Activated naive CD4-positive, alpha-beta T cell treated with anti-CD3 and anti-CD28 coated beads for 36 hours (primary cell): Measurements from ENCODE around the gene IL17D. TPM values are rescaled to one million over a fixed set of nuclear protein-coding genes. Genes with fewer than 3 reads are reported as not detected.
A peak's percentile ranks its signal among the peaks of the same experiment; 100 is the strongest.
"Not testable (repeated sequence)": the region's sequence is repeated elsewhere in the genome, so short reads cannot be mapped to it uniquely, and the experiment has no call there.

Experiments used
- CTCF ChIA-PET: fragments of 350-600 bp; sonication (Branson Sonifier 250); formaldehyde crosslinking; loops from one replicate; lab custom pipeline; 2021; ENCODE audit warnings: antibody characterized with exemption; lab: Charles Lee
- DNase-seq: peaks from one replicate; pipeline ENCODE4 v3.0.0-alpha.2; 2020
- H3K27ac Mint-ChIP-seq: one replicate; pipeline ENCODE4 v1.8.0; 2021; ENCODE audit warnings: mild to moderate bottlenecking, mixed read lengths
- H3K27me3 Mint-ChIP-seq: one replicate; pipeline ENCODE4 v1.8.0; 2021; ENCODE audit warnings: low read depth, mixed read lengths
- H3K36me3 Mint-ChIP-seq: one replicate; pipeline ENCODE4 v1.8.0; 2021; ENCODE audit warnings: low read depth, mixed read lengths
- H3K4me1 Mint-ChIP-seq: one replicate; pipeline ENCODE4 v1.8.0; 2021; ENCODE audit warnings: low read depth, mixed read lengths
- H3K4me3 Mint-ChIP-seq: one replicate; pipeline ENCODE4 v1.8.0; 2021; ENCODE audit warnings: mild to moderate bottlenecking, moderate library complexity, mixed read lengths
- H3K9me3 Mint-ChIP-seq: one replicate; pipeline ENCODE4 v1.8.0; 2021; ENCODE audit warnings: mixed read lengths
- intact Hi-C: fragments of 100-400 bp; cut with micrococcal nuclease; formaldehyde crosslinking; loops from one replicate; pipeline ENCODE4 v1.15.1; 2023
- total RNA-seq, 2 experiments: library from RNA; stranded (reverse); gene quantifications; one replicate each; pipeline ENCODE4 v1.2.3, GENCODE V29; 2021

Gene IL17D
- under 1 TPM in 1 of 2 experiments, not detected in 1; 0.20 TPM for total RNA-seq

GRCh38 chr13:20702915-20703779, at the start of gene IL17D:
IL17D (plus strand) TSS chr13:20703699; CDS start chr13:20704002, 303 bp downstream.
- peak; percentile 23 for DNase-seq
- intact Hi-C loops = loop anchor here (1.0 to 10.0 kb wide), 8 partner anchors 121 to 899 kb away; partner anchors contain the start of genes CRYL1, IFT88, MICU2 and MRPL57
- H3K27me3 Mint-ChIP-seq = peaks cover 18% of the 10 kb centered on the region
- peaks cover 5% of the 10 kb centered on the region for H3K4me1 Mint-ChIP-seq
- H3K36me3 Mint-ChIP-seq = no peaks in the 10 kb centered on the region
- CTCF ChIA-PET = interaction anchor here (0.9 to 1.6 kb wide), 6 partner anchors 12 to 291 kb away, joined by 3 to 7 read pairs (median 3); no protein-coding TSS in a partner anchor
- H3K4me3 Mint-ChIP-seq = peak within 1 kb of the TSS; percentile 83
- H3K9me3 Mint-ChIP-seq = no peaks in the 10 kb centered on the region
- H3K27ac Mint-ChIP-seq = no peak within 1 kb of the TSS

DNA sequence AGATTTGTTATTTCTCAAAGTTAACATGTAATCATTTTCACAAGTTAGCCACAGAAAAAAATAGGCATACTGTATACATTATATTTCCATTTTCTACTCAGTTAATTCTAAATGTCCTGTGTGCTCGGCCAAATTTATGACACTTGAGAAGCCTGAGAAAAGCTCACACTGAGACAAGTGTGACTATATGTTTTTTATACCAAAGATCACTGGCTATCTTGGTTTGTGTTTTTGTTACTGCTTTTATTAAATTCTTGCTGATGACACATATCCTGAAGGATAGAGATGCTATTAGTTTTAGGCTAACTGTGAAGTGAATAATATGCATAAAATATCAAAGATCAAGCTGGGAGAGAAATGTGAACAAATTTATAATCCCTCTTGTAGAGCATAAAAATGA, 49.3 kb upstream of the IL17D start:
- H3K27ac Mint-ChIP-seq = no peak overlapping the region
- no peak for DNase-seq
- no peaks in the 10 kb centered on the region for H3K4me1 Mint-ChIP-seq
- intact Hi-C loops = no loop called here
- H3K36me3 Mint-ChIP-seq = peaks cover 7% of the 10 kb centered on the region
- no peaks in the 10 kb centered on the region for H3K27me3 Mint-ChIP-seq
- CTCF ChIA-PET = no interaction called here
- H3K4me3 Mint-ChIP-seq = no peak overlapping the region
- no peaks in the 10 kb centered on the region for H3K9me3 Mint-ChIP-seq

- no peaks in the 10 kb centered on the region for H3K4me1 Mint-ChIP-seq
- intact Hi-C loops = no loop called here
- no peak overlapping the region for H3K27ac Mint-ChIP-seq
- H3K27me3 Mint-ChIP-seq = no peaks in the 10 kb centered on the region
- H3K9me3 Mint-ChIP-seq = no peaks in the 10 kb centered on the region
- H3K4me3 Mint-ChIP-seq = no peak overlapping the region
- H3K36me3 Mint-ChIP-seq = peaks cover 9% of the 10 kb centered on the region
- no peak for DNase-seq
- CTCF ChIA-PET = no interaction called here
Measured at GRCh38 chr13:20658451-20659040, 45.0 kb upstream of the IL17D start.

DNA sequence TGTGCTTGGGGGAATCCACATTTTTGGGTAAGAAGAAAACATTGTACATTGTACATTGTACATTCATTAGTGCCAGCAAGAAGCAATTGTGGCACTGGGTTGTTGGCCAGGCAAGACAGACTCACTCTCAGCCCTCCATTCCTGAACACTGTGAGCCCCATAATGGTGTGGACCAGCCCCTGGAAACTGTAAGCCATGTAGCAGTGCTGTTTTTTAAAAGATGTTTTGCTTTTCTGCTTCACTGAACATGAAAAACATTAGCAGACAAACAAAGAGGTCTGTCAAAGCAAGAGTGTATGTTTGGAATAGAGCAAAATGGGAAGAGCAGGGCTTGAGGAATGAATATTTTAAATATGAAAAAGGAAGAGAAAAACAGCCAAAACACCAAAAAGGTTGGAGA, 39.1 kb upstream of the IL17D start:
- no peak for DNase-seq
- Mint-ChIP-seq H3K4me1 (no peaks in the 10 kb centered on the region), H3K27me3 (no peaks in the 10 kb centered on the region), H3K4me3 (no peak overlapping the region), H3K9me3 (no peaks in the 10 kb centered on the region), H3K36me3 (peaks cover 2% of the 10 kb centered on the region), H3K27ac (no peak overlapping the region)
- CTCF ChIA-PET = no interaction called here
- intact Hi-C loops = no loop called here

- CTCF ChIA-PET = interaction anchor here (0.5 to 1.1 kb wide), 2 partner anchors 48 to 158 kb away, joined by 3 read pairs; no protein-coding TSS in a partner anchor
- no peak for DNase-seq
- H3K27ac Mint-ChIP-seq = no peak overlapping the region
- H3K27me3 Mint-ChIP-seq = no peaks in the 10 kb centered on the region
- no peak overlapping the region for H3K4me3 Mint-ChIP-seq
- H3K9me3 Mint-ChIP-seq = no peaks in the 10 kb centered on the region
- no peaks in the 10 kb centered on the region for H3K4me1 Mint-ChIP-seq
- intact Hi-C loops = no loop called here
- H3K36me3 Mint-ChIP-seq = peaks cover 2% of the 10 kb centered on the region
Measured at GRCh38 chr13:20666948-20667347, 36.6 kb upstream of the IL17D start.

GRCh38 chr13:20667857-20668437, 35.6 kb upstream of the IL17D start:
- intact Hi-C loops = no loop called here
- Mint-ChIP-seq H3K9me3 (no peaks in the 10 kb centered on the region), H3K4me1 (no peaks in the 10 kb centered on the region), H3K27me3 (no peaks in the 10 kb centered on the region), H3K36me3 (peaks cover 1% of the 10 kb centered on the region), H3K4me3 (no peak overlapping the region), H3K27ac (no peak overlapping the region)
- CTCF ChIA-PET = interaction anchor here (0.5 to 1.1 kb wide), 3 partner anchors 47 to 480 kb away, joined by 3 to 7 read pairs (median 3); no protein-coding TSS in a partner anchor
- DNase-seq = no peak

GRCh38 chr13:20669162-20669561, 34.3 kb upstream of the IL17D start:
- Mint-ChIP-seq H3K4me3 (no peak overlapping the region), H3K27me3 (no peaks in the 10 kb centered on the region), H3K27ac (no peak overlapping the region), H3K36me3 (peaks cover 2% of the 10 kb centered on the region), H3K9me3 (no peaks in the 10 kb centered on the region), H3K4me1 (no peaks in the 10 kb centered on the region)
- intact Hi-C loops = no loop called here
- CTCF ChIA-PET = interaction anchor here (0.7 kb wide), 1 partner anchor 57 kb away, joined by 4 read pairs; no protein-coding TSS in a partner anchor
- DNase-seq = no peak

- CTCF ChIA-PET = interaction anchor here (0.5 to 1.2 kb wide), 2 partner anchors 40 to 488 kb away, joined by 3 read pairs; no protein-coding TSS in a partner anchor
- Mint-ChIP-seq H3K27me3 (no peaks in the 10 kb centered on the region), H3K4me1 (no peaks in the 10 kb centered on the region), H3K4me3 (no peak overlapping the region), H3K9me3 (no peaks in the 10 kb centered on the region), H3K36me3 (peaks cover 4% of the 10 kb centered on the region), H3K27ac (no peak overlapping the region)
- DNase-seq = no peak
- intact Hi-C loops = no loop called here
Measured at GRCh38 chr13:20671789-20672188, 31.7 kb upstream of the IL17D start.

DNA sequence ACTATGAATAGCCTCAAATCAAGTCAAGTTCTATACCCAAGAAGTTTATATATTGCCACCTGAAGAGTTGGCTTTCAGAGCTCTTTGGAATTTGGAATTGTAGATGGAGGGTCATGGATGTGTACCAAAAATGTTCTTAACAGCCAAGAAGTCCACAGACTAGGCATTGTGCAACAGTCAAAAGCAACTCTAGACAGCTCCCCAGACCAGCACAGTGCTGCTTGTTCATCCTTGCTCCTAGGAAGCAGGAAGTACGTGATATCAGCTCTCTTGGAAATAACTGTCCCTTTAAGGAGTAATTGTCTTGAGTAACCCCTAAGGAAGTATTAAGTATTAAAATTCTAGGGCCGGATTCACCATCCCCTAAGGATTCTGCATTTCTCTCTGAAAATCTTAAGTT, 30.7 kb upstream of the IL17D start:
- peaks cover 4% of the 10 kb centered on the region for H3K36me3 Mint-ChIP-seq
- no peak overlapping the region for H3K4me3 Mint-ChIP-seq
- CTCF ChIA-PET = no interaction called here
- H3K4me1 Mint-ChIP-seq = no peaks in the 10 kb centered on the region
- no peak for DNase-seq
- H3K9me3 Mint-ChIP-seq = no peaks in the 10 kb centered on the region
- intact Hi-C loops = no loop called here
- no peak overlapping the region for H3K27ac Mint-ChIP-seq
- H3K27me3 Mint-ChIP-seq = no peaks in the 10 kb centered on the region

- intact Hi-C loops = no loop called here
- DNase-seq = no peak
- no peak overlapping the region for H3K4me3 Mint-ChIP-seq
- CTCF ChIA-PET = no interaction called here
- no peaks in the 10 kb centered on the region for H3K27me3 Mint-ChIP-seq
- H3K4me1 Mint-ChIP-seq = no peaks in the 10 kb centered on the region
- H3K36me3 Mint-ChIP-seq = peaks cover 4% of the 10 kb centered on the region
- H3K27ac Mint-ChIP-seq = no peak overlapping the region
- no peaks in the 10 kb centered on the region for H3K9me3 Mint-ChIP-seq
Measured at GRCh38 chr13:20673715-20674114, 29.8 kb upstream of the IL17D start.

DNA sequence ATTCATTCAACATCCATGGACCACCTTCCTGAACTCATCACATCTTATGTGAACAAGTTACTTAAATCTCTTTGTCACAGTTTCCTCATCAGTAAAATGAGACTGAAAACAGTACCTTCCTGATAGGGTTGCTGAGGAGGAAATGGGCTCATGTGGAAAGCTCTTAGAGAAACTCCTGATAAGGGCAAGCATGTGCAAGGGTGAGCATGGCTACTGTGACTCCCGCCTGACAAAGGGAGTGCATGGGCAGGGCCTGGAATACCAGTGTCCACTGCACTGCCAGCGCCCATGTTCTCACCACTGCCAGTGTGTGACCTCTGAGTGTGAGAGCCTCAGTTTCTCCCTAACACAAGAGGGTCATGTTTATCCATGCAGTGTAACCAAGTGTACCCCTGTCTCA, 27.3 kb upstream of the IL17D start:
- Mint-ChIP-seq H3K4me3 (no peak overlapping the region), H3K36me3 (peaks cover 7% of the 10 kb centered on the region), H3K9me3 (no peaks in the 10 kb centered on the region), H3K4me1 (no peaks in the 10 kb centered on the region), H3K27ac (no peak overlapping the region), H3K27me3 (no peaks in the 10 kb centered on the region)
- DNase-seq = no peak
- intact Hi-C loops = no loop called here
- CTCF ChIA-PET = no interaction called here

- CTCF ChIA-PET, H3K4me1 Mint-ChIP-seq, H3K36me3 Mint-ChIP-seq, intact Hi-C loops, H3K27ac Mint-ChIP-seq, DNase-seq, H3K4me3 Mint-ChIP-seq, H3K9me3 Mint-ChIP-seq, H3K27me3 Mint-ChIP-seq: not testable (repeated sequence)
Measured at GRCh38 chr13:20678606-20679005, 24.9 kb upstream of the IL17D start.
